Neuronal stem cell (in vitro differentiated cells): ENCODE results near the gene FER1L5.

Experiments used
- DNase-seq: peaks from one replicate; pipeline ENCODE4 v3.0.0-alpha.2; 2013; ENCODE audit warnings: low spot score
- H2AFZ ChIP-seq: one replicate; pipeline ENCODE4 v1.6.1; 2013; ENCODE audit warnings: mild to moderate bottlenecking, low read length, inconsistent platforms
- H2AK5ac ChIP-seq: 2 replicates; pipeline ENCODE4 v1.6.1; 2013; ENCODE audit warnings: low read depth, mild to moderate bottlenecking, inconsistent platforms, low read length, moderate library complexity, mixed read lengths
- H2BK120ac ChIP-seq: 2 replicates; pipeline ENCODE4 v1.6.1; 2013; ENCODE audit warnings: low read depth, mild to moderate bottlenecking, inconsistent platforms, low read length, moderate library complexity, mixed read lengths
- H2BK12ac ChIP-seq: one replicate; pipeline ENCODE4 v1.6.1; 2013; ENCODE audit warnings: low read length, inconsistent platforms
- H2BK15ac ChIP-seq: 2 replicates; pipeline ENCODE4 v1.6.1; 2013; ENCODE audit warnings: mild to moderate bottlenecking, low read length, inconsistent platforms, mixed read lengths
- H2BK5ac ChIP-seq: one replicate; pipeline ENCODE4 v1.6.1; 2013; ENCODE audit warnings: inconsistent platforms, mild to moderate bottlenecking, low read length, moderate library complexity
- H3K14ac ChIP-seq: one replicate; pipeline ENCODE4 v1.6.1; 2013; ENCODE audit warnings: low read length, inconsistent platforms
- H3K18ac ChIP-seq: 2 replicates; pipeline ENCODE4 v1.6.1; 2013; ENCODE audit warnings: low read length, inconsistent platforms
- H3K23ac ChIP-seq: 2 replicates; pipeline ENCODE4 v1.6.1; 2013; ENCODE audit warnings: low read depth, mild to moderate bottlenecking, mixed read lengths, low read length, inconsistent platforms; ENCODE audit not compliant: poor library complexity
- H3K27ac ChIP-seq: replicated peaks from 3 replicates; pipeline ENCODE4 v1.5.1; 2013; ENCODE audit warnings: low read length, inconsistent platforms
- H3K27me3 ChIP-seq, 3 experiments: 2 replicates each; pipeline ENCODE4 v1.6.1; 2013; ENCODE audit warnings: low read length in 3 of 3, mild to moderate bottlenecking in 2 of 3, inconsistent platforms in 1 of 3, low read depth in 1 of 3, mixed read lengths in 1 of 3, moderate library complexity in 1 of 3; ENCODE audit not compliant: control insufficient read depth in 3 of 3, insufficient read depth in 3 of 3
- H3K36me3 ChIP-seq, 2 donors: replicated peaks in 1 of 2; 2 replicates each; pipeline ENCODE4 v1.6.1; 2013; ENCODE audit warnings: low read length in 2 of 2; ENCODE audit not compliant: control insufficient read depth in 2 of 2, insufficient read depth in 2 of 2
- H3K4ac ChIP-seq: 2 replicates; pipeline ENCODE4 v1.6.1; 2013; ENCODE audit warnings: inconsistent platforms, mild to moderate bottlenecking, low read length, moderate library complexity
- H3K4me1 ChIP-seq, 2 donors: 1 replicate in 1 of 2; 2 replicates in 1 of 2; pipeline ENCODE4 v1.6.1; 2013; ENCODE audit warnings: low read length in 2 of 2, low read depth in 1 of 2; ENCODE audit not compliant: control insufficient read depth in 2 of 2, insufficient read depth in 1 of 2
- H3K4me2 ChIP-seq: one replicate; pipeline ENCODE4 v1.6.1; 2013; ENCODE audit warnings: mild to moderate bottlenecking, low read length, inconsistent platforms; ENCODE audit not compliant: insufficient read depth, poor library complexity, severe bottlenecking
- H3K4me3 ChIP-seq, 2 donors: 2 replicates each; pipeline ENCODE4 v1.5.1; 2013; ENCODE audit warnings: low read length in 2 of 2, mild to moderate bottlenecking in 2 of 2, inconsistent platforms in 1 of 2, moderate library complexity in 1 of 2
- H3K79me1 ChIP-seq: one replicate; pipeline ENCODE4 v1.6.1; 2013; ENCODE audit warnings: low read depth, mild to moderate bottlenecking, inconsistent platforms, low read length, moderate library complexity
- H3K9ac ChIP-seq: one replicate; pipeline ENCODE4 v1.6.1; 2013; ENCODE audit warnings: mild to moderate bottlenecking, low read depth, low read length, inconsistent platforms; ENCODE audit not compliant: poor library complexity
- H3K9me3 ChIP-seq, 2 donors: replicated peaks in 1 of 2; 2 replicates each; pipeline versions ENCODE3 to v1.6.1; 2013; ENCODE audit warnings: low read length in 2 of 2, mild to moderate bottlenecking in 2 of 2, inconsistent platforms in 1 of 2, low read depth in 1 of 2, mixed read lengths in 1 of 2, moderate library complexity in 1 of 2; ENCODE audit not compliant: control insufficient read depth in 2 of 2, insufficient read depth in 1 of 2
- H4K8ac ChIP-seq: one replicate; pipeline ENCODE4 v1.6.1; 2013; ENCODE audit warnings: low read depth, mild to moderate bottlenecking, inconsistent platforms, low read length, moderate library complexity
- H4K91ac ChIP-seq: one replicate; pipeline ENCODE4 v1.6.1; 2013; ENCODE audit warnings: low read length, low read depth, mild to moderate bottlenecking, inconsistent platforms; ENCODE audit not compliant: poor library complexity
- WGBS, 2 donors: extraction: QIAGEN DNeasy Blood & Tissue Kit; methylation state at CpG; one replicate each; pipeline ENCODE4 v1.1.7; 2013; ENCODE audit warnings: missing lambda C conversion rate in 2 of 2, mixed read lengths in 1 of 2; ENCODE audit not compliant: insufficient read length in 2 of 2, insufficient replicate concordance in 1 of 2; ENCODE audit errors: extremely low coverage in 2 of 2; 5-methylcytosine and 5-hydroxymethylcytosine counted together

Gene FER1L5

DNA sequence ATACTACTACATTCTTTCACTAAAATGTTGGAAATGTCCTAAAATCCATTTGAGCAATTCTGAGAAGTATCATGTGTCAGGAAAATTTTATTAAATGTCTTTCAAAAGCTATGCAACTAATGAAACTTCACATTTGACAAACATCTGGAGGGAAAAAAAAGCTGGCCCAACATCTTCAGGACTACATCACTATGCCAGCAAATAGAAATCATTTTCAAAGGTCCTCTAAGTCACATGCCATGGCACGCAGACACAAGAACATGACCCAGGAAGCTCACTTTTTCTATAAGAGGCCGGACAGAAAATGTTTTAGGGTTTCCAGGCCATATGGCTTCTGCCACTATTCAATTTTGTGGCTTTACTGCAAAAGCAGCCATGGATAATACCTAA is 16.0 kb upstream of the FER1L5 start:
- H2BK15ac ChIP-seq = no peak overlapping the region
- H3K79me1 ChIP-seq = no peaks in the 10 kb centered on the region
- H3K4ac ChIP-seq = no peak overlapping the region
- no peak overlapping the region for H2AFZ ChIP-seq
- no CpG with 5 or more reads among the region's 2 CpGs for WGBS, 2 donors
- H3K4me1 ChIP-seq = peaks cover 0 to 5% of the 10 kb centered on the region in 2 donors
- no peak overlapping the region for H2AK5ac ChIP-seq
- H3K23ac ChIP-seq = no peak overlapping the region
- H4K8ac ChIP-seq = no peak overlapping the region
- H3K4me2 ChIP-seq = no peak overlapping the region
- H3K9ac ChIP-seq = no peak overlapping the region
- no peak overlapping the region for H3K4me3 ChIP-seq
- no peaks in the 10 kb centered on the region for H3K27me3 ChIP-seq
- H3K9me3 ChIP-seq = no peaks in the 10 kb centered on the region
- no peak for DNase-seq
- H2BK12ac ChIP-seq = no peak overlapping the region
- H4K91ac ChIP-seq = no peak overlapping the region
- no peak overlapping the region for H2BK120ac ChIP-seq
- H3K14ac ChIP-seq = no peak overlapping the region
- H3K27ac ChIP-seq = no peak overlapping the region
- no peak overlapping the region for H2BK5ac ChIP-seq
- H3K36me3 ChIP-seq = peaks cover 12 to 87% of the 10 kb centered on the region in 2 donors
- no peak overlapping the region for H3K18ac ChIP-seq

DNA sequence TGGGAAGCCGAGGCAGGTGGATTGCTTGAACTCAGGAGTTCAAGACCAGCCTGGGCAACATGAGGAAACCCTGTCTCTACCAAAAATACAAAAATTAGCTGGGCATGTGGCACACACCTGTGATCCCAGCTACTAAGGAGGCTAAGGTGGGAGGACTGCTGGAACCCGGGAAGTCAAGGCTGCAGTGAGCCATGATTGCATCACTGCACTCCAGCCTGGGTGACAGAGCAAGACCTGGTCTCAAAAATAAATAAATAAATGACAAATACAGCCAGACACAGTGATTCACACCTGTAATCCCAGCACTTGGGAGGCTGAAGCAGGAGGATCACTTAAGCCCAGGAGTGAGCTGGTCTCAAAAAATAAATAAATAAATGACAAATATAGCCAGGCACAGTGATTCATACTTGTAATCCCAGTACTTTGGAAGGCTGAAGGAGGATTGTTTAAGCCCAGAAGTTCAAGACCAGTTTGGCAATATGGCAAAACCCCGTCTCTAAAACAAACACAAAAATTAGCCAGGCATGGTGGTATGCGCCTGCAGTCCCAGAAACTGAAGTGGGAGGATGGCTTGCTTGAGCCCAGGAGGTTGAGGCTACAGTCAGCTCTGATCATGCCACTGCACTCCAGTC is 10.6 kb upstream of the FER1L5 start:
- Histone ChIP-seq H3K4me3 (no peak overlapping the region), H3K9me3 (no peaks in the 10 kb centered on the region), H2BK15ac (no peak overlapping the region), H3K4me1 (peaks cover 5% of the 10 kb centered on the region in 2 donors), H3K18ac (no peak overlapping the region), H2BK120ac (no peak overlapping the region), H3K4me2 (no peak overlapping the region), H3K79me1 (no peaks in the 10 kb centered on the region), H2AFZ (no peak overlapping the region), H2AK5ac (no peak overlapping the region), H3K27ac (no peak overlapping the region), H4K91ac (no peak overlapping the region), H3K23ac (no peak overlapping the region), H4K8ac (no peak overlapping the region), H3K27me3 (no peaks in the 10 kb centered on the region), H3K36me3 (peaks cover 18 to 95% of the 10 kb centered on the region in 2 donors), H3K4ac (no peak overlapping the region), H3K9ac (no peak overlapping the region), H2BK5ac (no peak overlapping the region), H2BK12ac (no peak overlapping the region), H3K14ac (no peak overlapping the region)
- DNase-seq = no peak
- WGBS, 2 donors = no CpG with 5 or more reads among the region's 4 CpGs

DNA sequence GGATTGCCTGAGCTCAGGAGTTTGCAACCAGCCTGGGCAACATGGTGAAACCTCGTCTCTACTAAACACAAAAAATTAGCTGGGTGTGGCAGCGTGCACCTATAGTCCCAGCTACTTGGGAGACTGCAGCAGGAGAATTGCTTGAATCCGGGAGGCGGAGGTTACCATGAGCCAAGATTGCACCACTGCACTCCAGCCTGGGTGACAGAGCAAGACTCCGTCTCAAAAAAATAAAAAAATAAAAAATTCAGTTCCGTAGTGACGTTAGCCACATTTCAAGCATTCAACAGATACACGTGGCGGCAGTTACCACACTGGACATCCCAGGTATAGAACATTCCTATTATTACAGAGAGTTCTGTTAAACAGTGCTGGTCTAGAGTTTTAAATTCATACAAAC is 8.9 kb upstream of the FER1L5 start:
- no peak overlapping the region for H3K4ac ChIP-seq
- no CpG with 5 or more reads among the region's 9 CpGs for WGBS, 2 donors
- no peak overlapping the region for H3K4me3 ChIP-seq
- DNase-seq = no peak
- no peak overlapping the region for H2BK120ac ChIP-seq
- peaks cover 12 to 78% of the 10 kb centered on the region in 2 donors for H3K36me3 ChIP-seq
- no peak overlapping the region for H2BK12ac ChIP-seq
- no peak overlapping the region for H3K23ac ChIP-seq
- no peaks in the 10 kb centered on the region for H3K9me3 ChIP-seq
- no peak overlapping the region for H2AFZ ChIP-seq
- H3K27ac ChIP-seq = no peak overlapping the region
- H2BK5ac ChIP-seq = no peak overlapping the region
- no peak overlapping the region for H4K91ac ChIP-seq
- H3K9ac ChIP-seq = no peak overlapping the region
- no peak overlapping the region for H3K14ac ChIP-seq
- no peak overlapping the region for H3K4me2 ChIP-seq
- no peak overlapping the region for H3K18ac ChIP-seq
- no peak overlapping the region for H4K8ac ChIP-seq
- H3K79me1 ChIP-seq = peaks cover 6% of the 10 kb centered on the region
- H2AK5ac ChIP-seq = no peak overlapping the region
- H3K27me3 ChIP-seq = no peaks in the 10 kb centered on the region
- peaks cover 8 to 9% of the 10 kb centered on the region in 2 donors for H3K4me1 ChIP-seq
- H2BK15ac ChIP-seq = no peak overlapping the region

DNA sequence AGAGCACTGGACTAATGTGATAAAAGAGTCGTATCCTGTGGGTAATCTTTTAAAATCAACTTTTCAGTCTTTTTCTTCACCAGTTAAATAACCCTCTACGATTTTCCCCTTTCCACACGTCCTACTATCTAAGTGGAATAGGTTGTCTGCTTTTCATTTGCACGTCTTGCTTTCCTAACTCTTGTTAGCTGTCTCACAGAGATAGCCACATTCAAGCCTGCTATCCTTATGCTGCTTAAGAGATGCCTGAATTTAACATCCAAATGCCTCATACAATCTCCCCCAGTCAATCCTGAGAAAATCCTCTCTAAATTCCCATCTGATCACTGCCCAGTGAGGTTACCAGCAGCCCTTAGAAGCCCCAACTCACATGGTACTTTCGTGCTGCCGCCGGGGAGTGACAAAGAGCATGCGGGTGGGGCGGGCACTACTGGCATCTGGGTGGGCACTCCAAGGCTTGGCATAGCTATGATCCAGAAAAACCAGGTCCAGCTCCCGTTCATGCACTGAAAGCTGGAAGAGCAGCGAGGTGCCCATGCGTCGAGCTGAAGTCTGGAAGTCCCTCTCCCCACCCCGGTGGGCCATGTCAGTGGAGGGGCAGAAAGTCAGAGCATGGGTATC is 5.9 kb upstream of the FER1L5 start:
- no peak for DNase-seq
- no peaks in the 10 kb centered on the region for H3K27me3 ChIP-seq
- WGBS, 2 donors = 100% methylated on average over 2 of the region's 14 CpGs; no CpG with 5 or more reads in 1 of the 2 donors
- H3K36me3 ChIP-seq = peaks cover 6 to 48% of the 10 kb centered on the region in 2 donors
- peak overlapping the region in 1 of 2 donors; percentile 86 for H3K4me3 ChIP-seq
- H3K4me2 ChIP-seq = peak overlapping the region; percentile 79
- H3K23ac ChIP-seq = no peak overlapping the region
- no peak overlapping the region for H3K14ac ChIP-seq
- no peak overlapping the region for H2BK12ac ChIP-seq
- H3K79me1 ChIP-seq = peaks cover 6% of the 10 kb centered on the region
- H2AK5ac ChIP-seq = no peak overlapping the region
- no peak overlapping the region for H4K8ac ChIP-seq
- H2AFZ ChIP-seq = no peak overlapping the region
- peaks cover 8 to 9% of the 10 kb centered on the region in 2 donors for H3K4me1 ChIP-seq
- no peak overlapping the region for H2BK5ac ChIP-seq
- no peak overlapping the region for H3K27ac ChIP-seq
- H3K18ac ChIP-seq = no peak overlapping the region
- H3K9ac ChIP-seq = no peak overlapping the region
- no peak overlapping the region for H3K4ac ChIP-seq
- no peak overlapping the region for H4K91ac ChIP-seq
- no peaks in the 10 kb centered on the region for H3K9me3 ChIP-seq
- H2BK15ac ChIP-seq = no peak overlapping the region
- no peak overlapping the region for H2BK120ac ChIP-seq
